Smooth muscle cell (in vitro differentiated cells): Measurements from ENCODE around the gene XIRP1. TPM values are rescaled to one million over a fixed set of nuclear protein-coding genes. Genes with fewer than 3 reads are reported as not detected.

Experiments
- DNase-seq: peaks from one replicate; lab custom pipeline; 2025; ENCODE audit not compliant: unreplicated experiment; lab: John Stamatoyannopoulos, UW
- H2AFZ ChIP-seq: fragments of 200-600 bp; sonication (generic); 2 replicates; pipeline ENCODE4 v1.6.0; 2016; ENCODE audit warnings: antibody characterized with exemption, low read depth, mild to moderate bottlenecking
- H3F3A ChIP-seq: fragments of 200-600 bp; sonication (generic); 2 replicates; pipeline ENCODE4 v1.6.0; 2017; ENCODE audit warnings: antibody characterized with exemption, low read depth
- H3K27ac ChIP-seq: fragments of 200-600 bp; sonication (generic); 2 replicates; pipeline ENCODE4 v1.5.1; 2016; ENCODE audit warnings: low read depth, mild to moderate bottlenecking
- H3K27me3 ChIP-seq: fragments of 200-600 bp; sonication (generic); 2 replicates; pipeline ENCODE4 v1.6.1; 2016; ENCODE audit warnings: low read depth, mild to moderate bottlenecking
- H3K36me3 ChIP-seq: fragments of 200-600 bp; sonication (generic); 2 replicates; pipeline ENCODE4 v1.5.1; 2016; ENCODE audit warnings: low read depth
- H3K4me1 ChIP-seq: fragments of 200-600 bp; sonication (generic); 2 replicates; pipeline ENCODE4 v1.5.1; 2016; ENCODE audit warnings: low read depth
- H3K4me2 ChIP-seq: fragments of 200-600 bp; sonication (generic); 2 replicates; pipeline ENCODE4 v1.6.0; 2016; ENCODE audit warnings: mild to moderate bottlenecking
- H3K4me3 ChIP-seq: fragments of 200-600 bp; sonication (generic); 2 replicates; pipeline ENCODE4 v1.5.1; 2016; ENCODE audit warnings: mild to moderate bottlenecking
- H3K79me2 ChIP-seq: fragments of 200-600 bp; sonication (generic); 2 replicates; pipeline ENCODE4 v1.6.0; 2016; ENCODE audit warnings: low read depth, mild to moderate bottlenecking
- H3K9ac ChIP-seq: fragments of 200-600 bp; sonication (generic); 2 replicates; pipeline ENCODE4 v1.6.0; 2016; ENCODE audit warnings: low read depth
- H3K9me3 ChIP-seq: fragments of 200-600 bp; sonication (generic); replicated peaks from 2 replicates; pipeline ENCODE4 v1.5.1; 2016; ENCODE audit warnings: low read depth
- H4K20me1 ChIP-seq: fragments of 200-600 bp; sonication (generic); 2 replicates; pipeline ENCODE4 v1.6.0; 2016; ENCODE audit warnings: low read depth
- WGBS: methylation state at CpG from one replicate; pipeline ENCODE4 v1.1.7; 2016; ENCODE audit warnings: low lambda C conversion rate; 5-methylcytosine and 5-hydroxymethylcytosine counted together
- polyA plus RNA-seq: library from polyadenylated mRNA; unstranded; fragments of >200 nt; fragmentation: Nextera tagmentation; extraction: Ambion mirVana; gene quantifications from 2 replicates; pipeline ENCODE4 v1.2.1, GENCODE V29; 2016
- total RNA-seq: library from RNA; depleted of rRNA; stranded (reverse); fragments of >200 nt; gene quantifications from 2 replicates; pipeline ENCODE4 v1.2.3, GENCODE V29; 2014
- TF ChIP-seq, protein P1 (sequence below): fragments of 200-600 bp; sonication (generic); IDR thresholded peaks from 2 replicates; pipeline ENCODE4 v1.5.1; 2017; ENCODE audit warnings: borderline replicate concordance, mild to moderate bottlenecking, antibody characterized with exemption; ENCODE audit not compliant: insufficient read depth, poor library complexity, severe bottlenecking

The XIRP1 gene
- total and polyA plus RNA-seq, 2 experiments from 2014 or later: 0.13 to 0.75 TPM

DNA sequence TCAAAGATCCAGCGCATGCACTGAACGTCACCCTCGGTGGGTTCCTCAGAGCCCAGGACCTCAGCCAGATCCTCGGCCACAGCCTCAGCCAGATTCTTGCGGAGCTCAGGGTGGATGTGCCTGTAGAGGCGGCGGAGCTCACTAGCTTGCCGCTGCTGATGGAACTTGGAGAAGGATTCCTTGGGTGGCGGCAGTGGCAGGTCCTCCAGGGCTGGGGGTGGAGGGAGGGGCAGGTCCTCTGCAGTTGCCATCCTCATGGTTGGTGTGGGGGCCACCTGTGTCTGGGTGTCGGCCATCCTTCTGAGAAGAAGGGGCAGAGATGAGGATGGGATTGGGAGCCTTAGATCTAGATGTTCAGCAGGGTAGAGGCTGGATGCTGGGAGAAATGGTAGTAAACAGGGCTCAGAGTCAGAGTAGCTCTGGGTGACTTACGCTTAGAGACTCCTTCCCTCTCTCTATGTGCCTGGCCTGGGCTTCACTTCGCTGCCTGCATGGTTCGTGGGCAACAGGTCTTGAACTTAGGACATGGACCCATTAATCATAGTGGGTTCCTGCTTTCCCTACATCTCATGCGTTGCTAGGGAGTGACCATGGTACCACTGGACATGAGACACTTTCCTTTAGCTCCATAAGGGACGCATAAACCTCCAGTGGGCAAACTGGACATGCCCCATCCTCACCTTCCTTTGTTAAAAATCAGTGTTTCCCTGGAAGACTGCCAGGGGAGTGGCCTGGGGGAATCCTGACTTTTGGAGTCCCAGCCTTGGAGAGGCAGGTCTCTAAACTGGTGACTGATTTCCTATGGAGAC lies 3.0 kb downstream of the XIRP1 start:
- H4K20me1 ChIP-seq: no peaks in the 10 kb centered on the region
- H3K36me3 ChIP-seq: no peaks in the 10 kb centered on the region
- no peaks in the 10 kb centered on the region for H3K4me1 ChIP-seq
- H3K9me3 ChIP-seq: no peaks in the 10 kb centered on the region
- DNase-seq: no peak
- 83% methylated on average over 15 of the region's 15 CpGs for WGBS
- H3K4me2 ChIP-seq: no peak overlapping the region
- TF ChIP-seq, protein P1, sequence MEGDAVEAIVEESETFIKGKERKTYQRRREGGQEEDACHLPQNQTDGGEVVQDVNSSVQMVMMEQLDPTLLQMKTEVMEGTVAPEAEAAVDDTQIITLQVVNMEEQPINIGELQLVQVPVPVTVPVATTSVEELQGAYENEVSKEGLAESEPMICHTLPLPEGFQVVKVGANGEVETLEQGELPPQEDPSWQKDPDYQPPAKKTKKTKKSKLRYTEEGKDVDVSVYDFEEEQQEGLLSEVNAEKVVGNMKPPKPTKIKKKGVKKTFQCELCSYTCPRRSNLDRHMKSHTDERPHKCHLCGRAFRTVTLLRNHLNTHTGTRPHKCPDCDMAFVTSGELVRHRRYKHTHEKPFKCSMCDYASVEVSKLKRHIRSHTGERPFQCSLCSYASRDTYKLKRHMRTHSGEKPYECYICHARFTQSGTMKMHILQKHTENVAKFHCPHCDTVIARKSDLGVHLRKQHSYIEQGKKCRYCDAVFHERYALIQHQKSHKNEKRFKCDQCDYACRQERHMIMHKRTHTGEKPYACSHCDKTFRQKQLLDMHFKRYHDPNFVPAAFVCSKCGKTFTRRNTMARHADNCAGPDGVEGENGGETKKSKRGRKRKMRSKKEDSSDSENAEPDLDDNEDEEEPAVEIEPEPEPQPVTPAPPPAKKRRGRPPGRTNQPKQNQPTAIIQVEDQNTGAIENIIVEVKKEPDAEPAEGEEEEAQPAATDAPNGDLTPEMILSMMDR: no peak
- H3K27me3 ChIP-seq: no peaks in the 10 kb centered on the region
- no peaks in the 10 kb centered on the region for H3F3A ChIP-seq
- H3K79me2 ChIP-seq: no peaks in the 10 kb centered on the region
- H3K4me3 ChIP-seq: no peak overlapping the region
- no peak overlapping the region for H3K27ac ChIP-seq
- no peak overlapping the region for H3K9ac ChIP-seq
- H2AFZ ChIP-seq: no peak overlapping the region

DNA sequence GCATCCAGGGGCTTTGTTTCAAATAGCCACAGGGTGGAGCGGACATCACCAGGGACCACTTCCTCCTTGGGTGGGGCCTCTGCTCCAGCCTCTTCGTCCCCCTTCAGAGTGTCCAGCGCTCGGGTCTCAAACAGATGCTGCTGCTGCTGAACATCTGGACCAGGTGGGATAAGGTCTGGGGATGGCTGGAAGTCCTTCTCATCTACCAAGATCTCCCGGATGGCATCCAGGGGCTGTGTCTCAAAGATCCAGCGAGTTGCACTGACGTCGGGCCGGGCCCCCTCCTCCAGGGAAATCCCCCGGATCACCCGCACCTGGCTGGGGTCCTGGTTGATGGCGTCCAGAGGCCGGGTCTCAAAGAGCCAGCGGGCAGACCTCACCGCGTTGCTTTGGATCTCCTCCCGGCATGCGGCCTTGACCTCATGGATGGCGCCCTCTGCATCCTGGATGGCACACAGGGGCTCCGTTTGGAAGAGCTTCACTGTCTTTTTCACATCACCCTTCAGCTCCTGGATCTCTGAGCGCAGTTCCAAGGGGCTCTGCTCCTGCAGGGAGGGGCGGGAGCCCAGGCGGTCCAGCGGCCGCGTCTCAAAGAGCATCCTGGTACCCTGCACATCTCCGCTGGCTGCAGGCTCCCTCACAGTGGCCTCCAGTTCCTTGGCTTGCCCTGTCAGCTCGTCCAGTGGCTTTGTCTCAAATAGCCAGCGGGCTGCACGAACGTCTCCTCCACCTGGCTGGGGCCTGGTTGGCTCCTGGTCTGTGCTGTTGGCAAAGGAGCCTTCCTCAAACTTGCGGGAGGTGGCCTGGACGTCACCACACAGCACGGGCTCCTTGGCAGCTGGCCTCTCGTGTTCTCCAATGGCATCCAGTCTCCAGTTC lies 3.9 kb downstream of the XIRP1 start:
- no peaks in the 10 kb centered on the region for H3K4me1 ChIP-seq
- H3K79me2 ChIP-seq: no peaks in the 10 kb centered on the region
- H3K9me3 ChIP-seq: no peaks in the 10 kb centered on the region
- no peaks in the 10 kb centered on the region for H4K20me1 ChIP-seq
- WGBS: 95% methylated on average over 35 of the region's 35 CpGs
- H3K36me3 ChIP-seq: no peaks in the 10 kb centered on the region
- H3K4me2 ChIP-seq: no peak overlapping the region
- TF ChIP-seq, protein P1: no peak
- H3K27ac ChIP-seq: no peak overlapping the region
- H3K4me3 ChIP-seq: no peak overlapping the region
- no peak overlapping the region for H2AFZ ChIP-seq
- no peak overlapping the region for H3K9ac ChIP-seq
- H3F3A ChIP-seq: no peaks in the 10 kb centered on the region
- H3K27me3 ChIP-seq: no peaks in the 10 kb centered on the region
- DNase-seq: no peak

DNA sequence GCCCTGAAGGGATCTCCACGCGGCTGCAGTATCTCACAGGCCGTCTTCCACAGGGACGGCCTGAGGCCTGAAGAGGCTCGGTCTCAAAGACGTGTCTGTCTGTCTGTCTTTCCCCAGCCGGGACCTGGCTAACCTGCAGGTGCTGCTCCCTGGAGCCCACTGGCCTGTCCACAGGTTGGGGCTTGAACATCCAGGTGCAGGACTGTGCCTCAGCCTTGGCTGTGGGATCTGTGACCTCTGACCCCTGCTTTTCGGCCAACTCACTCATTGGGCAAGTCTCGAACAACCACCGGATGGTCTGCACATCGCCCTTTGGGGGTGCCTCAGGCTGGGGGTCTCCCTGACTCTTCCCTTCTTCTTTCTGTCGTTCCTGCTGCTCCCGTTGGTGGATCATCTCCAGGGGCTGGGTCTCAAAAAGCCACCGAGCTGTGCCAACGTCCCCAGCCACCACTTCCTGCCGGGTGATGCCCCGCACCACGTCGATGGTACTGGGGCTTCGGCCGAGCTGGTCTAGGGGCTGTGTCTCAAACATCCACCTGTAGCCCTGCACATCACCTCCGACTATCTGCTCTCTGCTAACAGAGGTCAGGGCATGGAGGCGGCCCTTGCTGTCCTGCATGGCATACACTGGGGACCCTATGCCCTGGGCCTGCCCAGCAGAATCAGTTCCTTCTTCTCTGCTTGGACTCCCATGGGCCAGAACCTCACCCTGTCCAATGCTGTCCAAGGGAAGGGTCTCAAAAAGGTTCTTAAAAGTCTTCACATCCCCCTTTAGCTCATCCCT lies 4.8 kb downstream of the XIRP1 start:
- 95% methylated on average over 23 of the region's 23 CpGs for WGBS
- H3K4me3 ChIP-seq: no peak overlapping the region
- no peaks in the 10 kb centered on the region for H3K79me2 ChIP-seq
- no peaks in the 10 kb centered on the region for H3K27me3 ChIP-seq
- H3K4me1 ChIP-seq: no peaks in the 10 kb centered on the region
- no peaks in the 10 kb centered on the region for H4K20me1 ChIP-seq
- DNase-seq: no peak
- peaks cover 1% of the 10 kb centered on the region for H3F3A ChIP-seq
- TF ChIP-seq, protein P1: no peak
- H3K4me2 ChIP-seq: no peak overlapping the region
- H3K9me3 ChIP-seq: no peaks in the 10 kb centered on the region
- H2AFZ ChIP-seq: no peak overlapping the region
- no peak overlapping the region for H3K9ac ChIP-seq
- H3K36me3 ChIP-seq: no peaks in the 10 kb centered on the region
- H3K27ac ChIP-seq: no peak overlapping the region
